ENCODE data around the gene FOXB1. TPM values are rescaled to one million over a fixed set of nuclear protein-coding genes. Genes with fewer than 3 reads are reported as not detected.

FOXB1 gene
- total RNA-seq, 3 donors from 2014 or later: not detected

GRCh38 chr15:60005352-60006202 lies 1.5 kb downstream of the FOXB1 start:
- H3K36me3 ChIP-seq: no peaks in the 10 kb centered on the region
- peaks cover 12 to 100% of the 10 kb centered on the region in 2 donors for H3K27me3 ChIP-seq
- intact Hi-C loops (cut with DNase I; ENCODE audit: low total_unique reads): no loop called here
- H3K27ac ChIP-seq: no peak overlapping the region
- H3K9me3 ChIP-seq: no peaks in the 10 kb centered on the region
- DNase-seq (ENCODE audit: low spot score in 2 of 2): no peak
- peak overlapping the region; percentile 40 to 66 (median 42) for H3K4me3 ChIP-seq
- peaks cover 0 to 14% of the 10 kb centered on the region in 2 donors for H3K4me1 ChIP-seq
- TF ChIP-seq POLR2A (IDR thresholded peaks at IDR 0.05) (no peak), CTCF (IDR thresholded peaks at IDR 0.05) (no peak), POLR2AphosphoS5 (IDR thresholded peaks at IDR 0.05) (no peak)

- no peak for DNase-seq (ENCODE audit: low spot score in 2 of 2)
- Histone ChIP-seq H3K4me1 (peaks cover 0 to 14% of the 10 kb centered on the region in 2 donors), H3K27ac (no peak overlapping the region), H3K4me3 (peak overlapping the region; percentile 40 to 66 (median 42)), H3K9me3 (no peaks in the 10 kb centered on the region), H3K36me3 (no peaks in the 10 kb centered on the region), H3K27me3 (peaks cover 12 to 99% of the 10 kb centered on the region in 2 donors)
- intact Hi-C loops (cut with DNase I; ENCODE audit: low total_unique reads): no loop called here
- TF ChIP-seq CTCF (IDR thresholded peaks at IDR 0.05): no peak
- no peak for TF ChIP-seq POLR2AphosphoS5 (IDR thresholded peaks at IDR 0.05)
- no peak for TF ChIP-seq POLR2A (IDR thresholded peaks at IDR 0.05)
These were observed 2.2 kb downstream of the FOXB1 start for GRCh38 chr15:60006203-60006862.

- Histone ChIP-seq H3K9me3 (no peaks in the 10 kb centered on the region), H3K36me3 (no peaks in the 10 kb centered on the region), H3K4me3 (peak overlapping the region in 2 of 3 donors; percentile 42 to 66), H3K27me3 (peaks cover 12 to 98% of the 10 kb centered on the region in 2 donors), H3K27ac (no peak overlapping the region), H3K4me1 (peaks cover 0 to 14% of the 10 kb centered on the region in 2 donors)
- intact Hi-C loops (cut with DNase I; ENCODE audit: low total_unique reads): no loop called here
- DNase-seq (ENCODE audit: low spot score in 2 of 2): no peak
- TF ChIP-seq CTCF (IDR thresholded peaks at IDR 0.05): no peak
- no peak for TF ChIP-seq POLR2AphosphoS5 (IDR thresholded peaks at IDR 0.05)
- no peak for TF ChIP-seq POLR2A (IDR thresholded peaks at IDR 0.05)
These were observed 2.8 kb downstream of the FOXB1 start for GRCh38 chr15:60006873-60007272.

- Histone ChIP-seq H3K9me3 (no peaks in the 10 kb centered on the region), H3K4me1 (peaks cover 0 to 11% of the 10 kb centered on the region in 2 donors), H3K4me3 (no peak overlapping the region), H3K27ac (no peak overlapping the region), H3K36me3 (no peaks in the 10 kb centered on the region), H3K27me3 (peaks cover 12 to 93% of the 10 kb centered on the region in 2 donors)
- DNase-seq (ENCODE audit: low spot score in 2 of 2): no peak
- intact Hi-C loops (cut with DNase I; ENCODE audit: low total_unique reads): no loop called here
- no peak for TF ChIP-seq CTCF (IDR thresholded peaks at IDR 0.05)
- no peak for TF ChIP-seq POLR2A (IDR thresholded peaks at IDR 0.05)
- no peak for TF ChIP-seq POLR2AphosphoS5 (IDR thresholded peaks at IDR 0.05)
These were observed 5.2 kb downstream of the FOXB1 start for GRCh38 chr15:60009124-60009960.
